ENCODE data around the gene VASN. TPM values are rescaled to one million over a fixed set of nuclear protein-coding genes. Genes with fewer than 3 reads are reported as not detected.

Gene VASN
- total and polyA plus RNA-seq, 10 of the 15 experiments (the other 5 are each of a cell fraction or from before 2014, with no cell fraction given), result 0.02 to 0.19 (median 0.14) TPM; not detected in 6

- no peak overlapping the region for H3K4me3 ChIP-seq
- ChIA-PET SMC1A (ENCODE audit: uncharacterized antibody, unreplicated experiment) (no interaction called here), CTCF (interaction anchor here (0.6 to 1.9 kb wide), 3 partner anchors 19 to 58 kb away, joined by 3 to 11 read pairs (median 5); no protein-coding TSS in a partner anchor), POLR2A (interaction anchor here (0.5 kb wide), 1 partner anchor 366 kb away, joined by 3 read pairs; no protein-coding TSS in a partner anchor), RAD21 (ENCODE audit: unreplicated experiment) (no interaction called here)
- intact Hi-C loops (cut with micrococcal nuclease; ENCODE audit: unreplicated experiment) (no loop called here), in situ Hi-C loops (cut with MboI) (no loop called here)
- H3K9ac ChIP-seq (ENCODE audit: control insufficient read depth, insufficient read depth, low read length), result no peak overlapping the region
- no peak overlapping the region for H3K4me2 ChIP-seq (ENCODE audit: control insufficient read depth, insufficient read depth)
- no peak for DNase-seq (ENCODE audit: low read depth, low spot score)
- no peaks in the 10 kb centered on the region for H3K9me3 ChIP-seq (replicated peaks; ENCODE audit: control insufficient read depth, insufficient read depth, low read length)
- H3K4me1 ChIP-seq (ENCODE audit: control insufficient read depth, insufficient read depth, low read length), result peaks cover 7% of the 10 kb centered on the region
- no TSS peak for BruUV-seq (replicated peaks)
- no peak overlapping the region for H2AFZ ChIP-seq (ENCODE audit: control insufficient read depth, low read depth, low read length)
- peaks cover 5% of the 10 kb centered on the region for H4K20me1 ChIP-seq (ENCODE audit: control insufficient read depth, insufficient read depth)
- H3K27me3 ChIP-seq (replicated peaks in 1 of 2; ENCODE audit: control insufficient read depth in 2 of 2, insufficient read depth in 2 of 2, low read length in 1 of 2), result no peaks in the 10 kb centered on the region
- no peaks in the 10 kb centered on the region for H3K79me2 ChIP-seq (ENCODE audit: control insufficient read depth, insufficient read depth, low read length)
- no peak for FAIRE-seq
- WGBS (ENCODE audit: insufficient coverage, insufficient replicate concordance, low lambda C conversion rate, missing lambda C conversion rate), result 89% methylated on average over 3 of the region's 3 CpGs
- ATAC-seq, result no peak
- TF ChIP-seq HCFC1 (IDR thresholded peaks at IDR 0.05; ENCODE audit: low read length), result no peak
- TF ChIP-seq RB1 (IDR thresholded peaks at IDR 0.05; ENCODE audit: borderline replicate concordance), result no peak
- no peak for TF ChIP-seq ZBTB33 (IDR thresholded peaks at IDR 0.05)
- no peak for TF ChIP-seq SMAD1 (IDR thresholded peaks at IDR 0.05; ENCODE audit: low read depth, partially characterized antibody)
- no peak for TF ChIP-seq DPF2 (IDR thresholded peaks at IDR 0.05)
- no peak for TF ChIP-seq ZSCAN29 (IDR thresholded peaks at IDR 0.05)
- no peak for TF ChIP-seq CBFB (IDR thresholded peaks at IDR 0.05; ENCODE audit: low read depth)
- no peak for TF ChIP-seq FOXK2 (IDR thresholded peaks at IDR 0.05)
- no peak for TF ChIP-seq CHD1 (IDR thresholded peaks at IDR 0.05; ENCODE audit: low read depth, low read length)
- no peak for TF ChIP-seq POU2F2 (IDR thresholded peaks at IDR 0.05; ENCODE audit: borderline replicate concordance, low read depth, low read length)
- no peak for TF ChIP-seq ZNF207 (IDR thresholded peaks at IDR 0.05; ENCODE audit: borderline replicate concordance)
- no peak for TF ChIP-seq TCF7 (IDR thresholded peaks at IDR 0.05; ENCODE audit: borderline replicate concordance)
- TF ChIP-seq TBL1XR1 (IDR thresholded peaks at IDR 0.05; ENCODE audit: low read depth, low read length), result no peak
- TF ChIP-seq E2F8 (IDR thresholded peaks at IDR 0.05; ENCODE audit: low read depth, partially characterized antibody), result no peak
- no peak for TF ChIP-seq ASH2L (IDR thresholded peaks at IDR 0.05; ENCODE audit: borderline replicate concordance, low read depth)
- peaks cover 0 to 7% of the 10 kb centered on the region in 2 experiments; a peak in 2 of 4 replicates for H3K36me3 ChIP-seq (ENCODE audit: control insufficient read depth in 2 of 2, insufficient read depth in 2 of 2, low read length in 1 of 2)
- H3K27ac ChIP-seq (ENCODE audit: control insufficient read depth, insufficient read depth), result no peak overlapping the region
Measured at GRCh38 chr16:4370151-4370550, 1.5 kb upstream of the VASN start.

Data from GM12878 (cell line).